HEK293T (cell line): Measurements from ENCODE around the gene ADGRF1.

Experiments
- CTCF ChIA-PET: fragments of 350-600 bp; formaldehyde crosslinking; extraction: SDS; loops from one replicate; lab custom pipeline; 2021; ENCODE audit warnings: antibody characterized with exemption, inconsistent platforms; lab: Yijun Ruan, JAX
- POLR2A ChIA-PET: fragments of 350-600 bp; formaldehyde crosslinking; extraction: SDS; loops from one replicate; lab custom pipeline; 2020; ENCODE audit warnings: antibody characterized with exemption, inconsistent platforms; lab: Yijun Ruan, JAX
- DNase-seq: peaks from one replicate; pipeline ENCODE4 v3.0.0; 2012; ENCODE audit warnings: mixed read lengths; ENCODE audit errors: extremely low spot score
- ARNT ChIP-seq: fragments of 450-650 bp; IDR thresholded peaks from 2 replicates; pipeline ENCODE4 v1.6.1; 2017; ENCODE audit warnings: mild to moderate bottlenecking
- BHLHE40 ChIP-seq: fragments of 450-650 bp; IDR thresholded peaks from 2 replicates; pipeline ENCODE4 v1.6.1; 2016; ENCODE audit warnings: mild to moderate bottlenecking, moderate library complexity, borderline replicate concordance
- CTBP1 ChIP-seq: fragments of 450-650 bp; IDR thresholded peaks from 2 replicates; pipeline ENCODE4 v1.6.1; 2016; ENCODE audit warnings: borderline replicate concordance
- ELF4 ChIP-seq: fragments of 450-650 bp; IDR thresholded peaks from 2 replicates; pipeline ENCODE4 v1.6.1; 2017; ENCODE audit warnings: antibody characterized with exemption
- FOXA1 ChIP-seq: fragments of 450-650 bp; IDR thresholded peaks from 2 replicates; pipeline ENCODE4 v1.6.1; 2016; ENCODE audit warnings: mild to moderate bottlenecking
- FOXK2 ChIP-seq: fragments of 450-650 bp; IDR thresholded peaks from 2 replicates; pipeline ENCODE4 v1.6.1; 2016; ENCODE audit warnings: mild to moderate bottlenecking
- FOXM1 ChIP-seq: fragments of 450-650 bp; IDR thresholded peaks from 2 replicates; pipeline ENCODE4 v1.6.1; 2017; ENCODE audit warnings: mild to moderate bottlenecking, borderline replicate concordance
- HDGF ChIP-seq: fragments of 450-650 bp; IDR thresholded peaks from 2 replicates; pipeline ENCODE4 v1.6.1; 2017; ENCODE audit warnings: antibody characterized with exemption, borderline replicate concordance
- L3MBTL2 ChIP-seq: fragments of 450-650 bp; conservative IDR thresholded peaks from 2 replicates; pipeline ENCODE4 v1.6.1; 2016; ENCODE audit warnings: mild to moderate bottlenecking
- LEF1 ChIP-seq: fragments of 450-650 bp; IDR thresholded peaks from 2 replicates; pipeline ENCODE4 v1.6.1; 2017; ENCODE audit warnings: mild to moderate bottlenecking, borderline replicate concordance
- NFRKB ChIP-seq: fragments of 450-650 bp; IDR thresholded peaks from 2 replicates; pipeline ENCODE4 v1.6.1; 2016; ENCODE audit warnings: mild to moderate bottlenecking, moderate library complexity
- SP1 ChIP-seq: fragments of 450-650 bp; IDR thresholded peaks from 2 replicates; pipeline ENCODE4 v1.6.1; 2017
- SUZ12 ChIP-seq: fragments of 450-650 bp; IDR thresholded peaks from 2 replicates; pipeline ENCODE4 v1.6.1; 2016; ENCODE audit warnings: mild to moderate bottlenecking
- TARDBP ChIP-seq: fragments of 450-650 bp; IDR thresholded peaks from 2 replicates; pipeline ENCODE4 v1.6.1; 2016
- ZNF384 ChIP-seq: fragments of 450-650 bp; IDR thresholded peaks from 2 replicates; pipeline ENCODE4 v1.6.1; 2016
- TF ChIP-seq, protein P1 (sequence below): fragments of 450-650 bp; IDR thresholded peaks from 2 replicates; pipeline ENCODE4 v1.6.1; 2016

ADGRF1 gene

DNA sequence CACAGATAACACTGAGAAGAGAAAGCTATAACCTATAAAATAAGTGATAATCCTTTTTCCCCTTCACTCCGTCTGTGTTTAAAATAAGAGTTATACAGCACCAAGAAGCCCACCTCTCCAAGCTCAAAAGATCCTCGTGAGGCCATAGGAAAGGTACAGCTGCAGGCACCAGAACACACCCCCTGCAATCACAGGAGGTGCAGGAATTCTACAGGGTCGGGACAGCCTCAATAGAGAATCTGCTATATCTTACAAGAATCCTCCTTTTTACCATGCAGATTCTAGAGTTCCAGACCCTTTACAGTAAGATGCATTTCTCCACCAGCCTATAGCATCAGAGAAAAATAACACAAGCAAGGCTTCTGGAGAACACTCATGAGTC lies 5.0 kb upstream of the ADGRF1 start:
- CTCF ChIA-PET: interaction anchor here (0.6 to 1.4 kb wide), 8 partner anchors 8 to 302 kb away, joined by 3 to 12 read pairs (median 3); no protein-coding TSS in a partner anchor
- DNase-seq: no peak
- TF ChIP-seq FOXM1: no peak
- no peak for TF ChIP-seq SP1
- TF ChIP-seq CTBP1: no peak
- no peak for TF ChIP-seq FOXA1
- TF ChIP-seq ELF4: no peak
- TF ChIP-seq ZNF384: no peak
- TF ChIP-seq ARNT: no peak
- no peak for TF ChIP-seq FOXK2
- TF ChIP-seq NFRKB: no peak
- POLR2A ChIA-PET: interaction anchor here (1.0 kb wide), 1 partner anchor 12 kb away, joined by 3 read pairs; no protein-coding TSS in a partner anchor

DNA sequence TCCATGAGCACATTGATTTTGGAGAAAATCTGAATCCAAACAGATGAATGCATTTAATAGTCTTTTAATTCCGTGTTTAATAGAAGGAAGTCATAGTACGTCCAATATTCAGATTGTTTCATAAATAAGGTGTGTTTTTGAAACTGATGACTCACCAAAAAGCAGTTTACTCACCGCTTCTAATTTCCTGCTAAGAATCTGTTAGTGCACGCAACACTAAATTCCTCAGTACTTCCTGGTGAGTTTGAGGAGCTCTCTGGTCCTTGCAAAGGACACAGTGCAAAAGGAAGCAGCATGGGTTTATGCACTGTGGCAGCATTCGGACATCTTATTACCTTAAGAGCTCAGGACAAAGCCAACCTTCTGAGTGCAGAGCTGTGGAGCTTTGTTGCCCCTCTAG lies 2.3 kb upstream of the ADGRF1 start:
- TF ChIP-seq LEF1 (no peak), TARDBP (no peak), HDGF (no peak), BHLHE40 (no peak), ELF4 (no peak), FOXM1 (no peak), NFRKB (no peak), L3MBTL2 (no peak), ZNF384 (no peak), FOXK2 (no peak), CTBP1 (no peak), SP1 (no peak), ARNT (no peak), FOXA1 (no peak), SUZ12 (no peak)
- TF ChIP-seq, protein P1, sequence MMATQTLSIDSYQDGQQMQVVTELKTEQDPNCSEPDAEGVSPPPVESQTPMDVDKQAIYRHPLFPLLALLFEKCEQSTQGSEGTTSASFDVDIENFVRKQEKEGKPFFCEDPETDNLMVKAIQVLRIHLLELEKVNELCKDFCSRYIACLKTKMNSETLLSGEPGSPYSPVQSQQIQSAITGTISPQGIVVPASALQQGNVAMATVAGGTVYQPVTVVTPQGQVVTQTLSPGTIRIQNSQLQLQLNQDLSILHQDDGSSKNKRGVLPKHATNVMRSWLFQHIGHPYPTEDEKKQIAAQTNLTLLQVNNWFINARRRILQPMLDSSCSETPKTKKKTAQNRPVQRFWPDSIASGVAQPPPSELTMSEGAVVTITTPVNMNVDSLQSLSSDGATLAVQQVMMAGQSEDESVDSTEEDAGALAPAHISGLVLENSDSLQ: no peak
- ChIA-PET POLR2A (interaction anchor here (0.5 kb wide), 1 partner anchor 9 kb away, joined by 3 read pairs; no protein-coding TSS in a partner anchor), CTCF (no interaction called here)
- DNase-seq: no peak

DNA sequence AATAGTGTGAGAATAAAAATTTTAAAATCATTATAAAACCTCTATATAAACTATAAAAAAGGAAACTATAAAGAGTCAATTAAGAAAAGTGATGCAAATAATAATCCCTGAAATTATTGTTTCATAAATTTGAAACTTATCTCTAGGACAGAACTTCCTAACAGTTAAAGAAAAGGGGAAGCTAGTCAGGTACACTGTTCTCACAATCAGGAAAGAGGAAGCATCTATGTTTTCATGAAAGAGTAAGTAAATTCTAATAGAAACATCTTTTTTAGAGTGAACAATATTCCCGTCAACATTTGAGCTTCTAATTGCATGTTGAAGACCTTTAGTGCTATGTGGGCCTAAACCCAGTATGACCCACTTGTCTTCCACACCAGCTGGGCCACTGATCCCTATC lies 1.2 kb upstream of the ADGRF1 start:
- TF ChIP-seq NFRKB (no peak), FOXA1 (no peak), TARDBP (no peak), HDGF (no peak), FOXK2 (no peak), ZNF384 (no peak), CTBP1 (no peak), BHLHE40 (no peak), LEF1 (no peak), SUZ12 (no peak), ARNT (no peak), SP1 (no peak), FOXM1 (no peak), ELF4 (no peak), L3MBTL2 (no peak)
- TF ChIP-seq, protein P1: no peak
- DNase-seq: no peak
- ChIA-PET POLR2A (no interaction called here), CTCF (no interaction called here)

DNA sequence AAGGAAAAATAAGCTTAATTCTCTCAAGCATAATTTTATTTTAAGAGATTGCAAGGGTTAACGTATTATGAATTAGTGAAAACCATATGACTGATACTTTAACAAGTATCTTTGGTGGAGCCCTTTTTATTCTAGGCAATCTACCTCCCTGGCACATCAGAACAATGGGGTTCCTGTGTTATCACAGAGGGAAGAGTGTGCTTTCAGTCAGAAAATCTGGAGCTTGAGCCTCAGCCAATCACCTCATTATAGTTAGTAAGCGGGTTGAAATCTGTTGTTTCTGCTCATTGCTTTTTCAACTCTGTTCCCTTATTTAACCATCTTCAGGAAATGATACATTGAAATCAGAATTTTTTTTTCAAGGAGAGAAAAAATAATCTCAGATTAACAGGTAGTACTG lies 391 bp downstream of the ADGRF1 start:
- DNase-seq: no peak
- POLR2A ChIA-PET: interaction anchor here (1.0 kb wide), 1 partner anchor 39 kb away, joined by 3 read pairs; no protein-coding TSS in a partner anchor
- CTCF ChIA-PET: interaction anchor here (0.7 kb wide), 1 partner anchor 69 kb away, joined by 3 read pairs; no protein-coding TSS in a partner anchor
- TF ChIP-seq CTBP1 (no peak), ELF4 (no peak), L3MBTL2 (no peak), SUZ12 (no peak), FOXK2 (no peak), LEF1 (no peak), BHLHE40 (no peak)
- TF ChIP-seq, protein P1: no peak

DNA sequence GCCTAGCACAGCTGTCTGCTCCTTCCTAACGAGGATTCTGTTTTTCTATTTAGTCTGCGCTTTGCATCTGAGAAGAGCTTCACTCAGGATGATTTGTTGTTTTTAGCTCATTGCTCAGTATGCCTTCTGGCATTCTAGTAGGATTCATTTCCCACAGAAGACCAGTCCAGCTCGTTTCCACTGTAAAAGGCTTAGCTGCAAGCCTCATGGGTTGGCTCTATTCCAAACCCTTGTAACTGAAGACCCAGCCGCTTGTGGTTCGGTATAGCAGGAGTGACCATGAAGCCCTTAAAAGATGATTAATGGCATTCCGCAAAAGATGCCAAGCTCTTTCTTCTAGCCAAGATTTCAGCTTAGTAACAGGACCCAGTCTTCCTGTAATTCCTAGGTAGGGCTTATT lies 7.2 kb downstream of the ADGRF1 start:
- no peak for TF ChIP-seq HDGF
- no peak for TF ChIP-seq ARNT
- no peak for TF ChIP-seq NFRKB
- TF ChIP-seq, protein P1: peak; percentile 94
- TF ChIP-seq CTBP1: peak; percentile 48; the same call in 1 of the 2 replicates
- ChIA-PET CTCF (interaction anchor here (0.7 to 1.3 kb wide), 5 partner anchors 9 to 379 kb away, joined by 3 to 5 read pairs (median 3); no protein-coding TSS in a partner anchor), POLR2A (interaction anchor here (1.2 to 2.3 kb wide), 3 partner anchors 10 to 12 kb away, joined by 3 to 7 read pairs (median 3); no protein-coding TSS in a partner anchor)
- DNase-seq: peak; percentile 75

DNA sequence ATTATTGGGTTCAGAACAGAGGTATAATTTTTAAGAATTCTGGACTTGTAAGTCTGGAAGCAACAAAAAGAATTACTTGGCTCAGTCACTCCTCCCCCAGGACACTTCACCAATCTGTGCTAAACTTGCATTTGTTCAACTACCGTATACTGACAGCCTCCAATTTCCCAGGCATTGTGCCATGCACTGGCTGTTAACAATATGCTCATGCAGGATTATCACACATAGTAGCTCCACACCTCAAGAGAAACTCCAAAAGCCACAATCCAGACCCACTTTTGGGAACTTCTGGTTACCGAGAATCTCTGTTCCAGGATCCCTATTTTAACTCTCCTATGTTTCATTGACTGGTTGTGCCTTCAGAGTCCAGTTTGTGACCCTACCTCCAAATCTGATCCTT lies 7.7 kb downstream of the ADGRF1 start:
- no peak for TF ChIP-seq FOXM1
- TF ChIP-seq TARDBP: no peak
- no peak for TF ChIP-seq SP1
- no peak for TF ChIP-seq SUZ12
- no peak for TF ChIP-seq LEF1
- TF ChIP-seq BHLHE40: no peak
- TF ChIP-seq L3MBTL2: no peak
- no peak for TF ChIP-seq ZNF384
- no peak for TF ChIP-seq FOXK2
- TF ChIP-seq, protein P1: no peak
- TF ChIP-seq ARNT: no peak
- TF ChIP-seq ELF4: no peak
- TF ChIP-seq NFRKB: no peak
- TF ChIP-seq HDGF: no peak
- TF ChIP-seq FOXA1: no peak
- no peak for TF ChIP-seq CTBP1
- POLR2A ChIA-PET: interaction anchor here (1.2 to 2.3 kb wide), 3 partner anchors 10 to 13 kb away, joined by 3 to 7 read pairs (median 3); no protein-coding TSS in a partner anchor
- CTCF ChIA-PET: interaction anchor here (0.7 to 1.3 kb wide), 4 partner anchors 8 to 313 kb away, joined by 3 to 5 read pairs (median 4); no protein-coding TSS in a partner anchor
- DNase-seq: no peak
